Measurements from ENCODE around the gene PRKAG2.

The PRKAG2 gene

DNA sequence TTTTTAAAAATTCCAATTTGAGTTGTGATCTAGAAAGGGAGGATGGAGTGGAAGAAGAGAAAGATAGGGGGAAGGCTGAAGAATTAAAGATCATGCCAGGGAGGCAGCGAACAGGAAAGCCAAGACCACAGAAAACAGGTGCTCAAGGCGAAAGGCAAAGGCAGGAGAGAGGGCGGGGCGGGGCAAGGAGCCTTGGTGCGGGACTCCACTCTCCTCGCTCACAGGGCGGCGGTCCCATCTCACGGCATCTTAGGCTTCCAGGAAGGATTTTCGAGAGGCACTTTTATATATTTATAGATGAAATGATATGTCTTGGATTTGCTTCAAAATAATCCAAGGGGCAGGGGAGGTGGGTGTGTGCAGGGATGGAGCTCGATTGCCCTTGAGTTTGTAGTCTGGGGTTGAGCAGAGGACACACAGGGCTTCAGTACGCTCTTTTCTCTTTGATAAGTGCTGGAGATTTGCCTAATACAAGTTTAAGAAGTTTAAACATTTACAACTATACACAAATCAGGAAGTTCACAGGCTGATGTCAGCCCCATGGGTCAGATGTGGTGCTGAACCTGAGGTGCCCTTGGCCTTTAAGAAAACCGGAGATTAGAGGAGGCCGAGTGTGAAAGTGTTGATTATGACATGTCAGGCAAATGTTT, 161.1 kb downstream of the PRKAG2 start:
- H3K27ac Mint-ChIP-seq: no peak overlapping the region
- H3K36me3 Mint-ChIP-seq: no peaks in the 10 kb centered on the region
- no peak for DNase-seq (ENCODE audit: low spot score in 2 of 2)
- H3K9me3 Mint-ChIP-seq: no peaks in the 10 kb centered on the region
- H3K4me3 Mint-ChIP-seq: no peak overlapping the region
- peaks cover 17% of the 10 kb centered on the region for H3K4me1 Mint-ChIP-seq
- no peak for ATAC-seq

DNA sequence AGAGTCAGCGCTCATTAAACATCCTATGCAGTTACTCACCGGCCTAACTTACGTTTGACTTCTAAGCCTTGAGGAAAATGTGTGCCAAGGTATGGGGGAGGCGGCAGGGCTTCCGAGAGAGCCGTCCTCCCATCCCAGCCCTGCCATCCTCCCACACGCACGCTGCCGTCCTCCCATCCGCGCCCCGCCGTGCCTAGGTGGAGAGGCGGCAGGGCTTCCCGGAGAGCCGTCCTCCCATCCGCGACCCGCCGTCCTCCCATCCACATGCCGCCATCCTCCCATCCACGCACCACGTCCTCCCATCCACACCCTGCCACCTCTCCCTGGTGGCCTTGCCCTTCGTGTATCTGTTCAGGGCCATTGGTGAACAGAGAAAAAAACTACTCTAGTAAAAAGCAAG, 162.7 kb downstream of the PRKAG2 start:
- H3K36me3 Mint-ChIP-seq: no peaks in the 10 kb centered on the region
- H3K4me3 Mint-ChIP-seq: no peak overlapping the region
- H3K9me3 Mint-ChIP-seq: no peaks in the 10 kb centered on the region
- peaks cover 15% of the 10 kb centered on the region for H3K4me1 Mint-ChIP-seq
- no peak overlapping the region for H3K27ac Mint-ChIP-seq
- DNase-seq (ENCODE audit: low spot score in 2 of 2) (no peak), ATAC-seq (no peak)

DNA sequence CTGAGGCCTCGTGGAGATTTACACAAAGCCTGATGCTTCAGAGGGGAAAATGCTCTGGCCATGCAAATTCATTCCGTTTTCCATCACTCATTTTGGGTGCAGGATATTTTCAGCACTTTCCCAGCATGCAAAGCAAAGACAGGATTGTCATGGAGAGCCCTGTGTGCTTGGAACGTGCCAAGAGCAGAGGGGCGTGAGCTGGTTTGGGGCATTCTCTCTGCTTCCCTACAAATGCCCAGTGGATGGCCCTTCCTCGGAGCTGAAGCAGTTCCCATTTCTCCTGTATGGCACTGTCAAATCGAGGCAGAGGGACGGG, 164.1 kb downstream of the PRKAG2 start:
- ATAC-seq: no peak
- DNase-seq (ENCODE audit: low spot score in 2 of 2): no peak
- H3K36me3 Mint-ChIP-seq: no peaks in the 10 kb centered on the region
- H3K9me3 Mint-ChIP-seq: no peaks in the 10 kb centered on the region
- no peak overlapping the region for H3K27ac Mint-ChIP-seq
- H3K4me3 Mint-ChIP-seq: no peak overlapping the region
- peaks cover 15% of the 10 kb centered on the region for H3K4me1 Mint-ChIP-seq

DNA sequence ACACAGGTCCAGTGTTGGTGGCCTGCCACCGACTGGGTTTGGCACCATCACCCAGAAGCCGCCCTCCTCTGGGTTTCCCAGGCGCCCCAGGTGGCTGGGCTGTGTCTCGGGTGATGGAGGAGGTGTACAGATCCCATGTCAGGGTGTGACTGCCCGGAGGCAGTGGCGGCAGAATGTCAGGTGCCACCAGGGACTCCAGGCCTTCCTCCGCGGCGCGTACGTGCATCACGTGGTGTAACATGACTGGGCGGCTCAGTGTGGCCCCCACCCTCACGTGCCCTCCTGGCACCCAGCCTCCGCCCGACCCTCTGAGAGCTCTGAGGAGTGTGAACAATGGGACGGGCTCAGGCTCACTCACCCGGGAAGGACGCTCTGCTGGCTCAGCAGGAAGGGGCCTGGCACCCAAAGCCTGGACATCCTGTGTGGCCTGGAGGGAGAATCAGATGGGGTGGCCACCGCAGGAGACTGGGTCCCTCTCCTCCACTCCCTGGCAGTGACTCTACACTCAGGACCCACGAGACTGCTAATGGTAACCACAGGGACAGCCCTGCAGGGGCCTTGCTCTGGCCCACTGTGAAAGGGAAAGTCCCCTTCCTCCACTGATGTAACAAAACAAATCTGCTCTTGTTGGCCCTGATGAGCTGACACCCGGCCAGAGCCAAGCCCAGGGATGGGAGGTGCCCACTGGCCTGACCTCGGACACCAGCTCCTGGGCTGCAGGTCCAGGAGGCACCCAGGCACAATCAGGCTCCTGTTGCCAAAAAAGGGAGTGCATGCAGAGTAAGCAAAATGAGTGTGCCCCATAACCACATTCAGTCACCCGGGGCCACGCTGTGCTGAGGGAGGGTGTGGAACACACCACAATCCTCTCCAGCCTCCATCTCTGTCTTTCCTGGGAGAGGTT, 164.8 kb downstream of the PRKAG2 start:
- H3K27ac Mint-ChIP-seq: no peak overlapping the region
- DNase-seq (ENCODE audit: low spot score in 2 of 2) (no peak), ATAC-seq (peak; percentile 61)
- no peaks in the 10 kb centered on the region for H3K36me3 Mint-ChIP-seq
- no peaks in the 10 kb centered on the region for H3K9me3 Mint-ChIP-seq
- H3K4me3 Mint-ChIP-seq: no peak overlapping the region
- peaks cover 15% of the 10 kb centered on the region for H3K4me1 Mint-ChIP-seq

DNA sequence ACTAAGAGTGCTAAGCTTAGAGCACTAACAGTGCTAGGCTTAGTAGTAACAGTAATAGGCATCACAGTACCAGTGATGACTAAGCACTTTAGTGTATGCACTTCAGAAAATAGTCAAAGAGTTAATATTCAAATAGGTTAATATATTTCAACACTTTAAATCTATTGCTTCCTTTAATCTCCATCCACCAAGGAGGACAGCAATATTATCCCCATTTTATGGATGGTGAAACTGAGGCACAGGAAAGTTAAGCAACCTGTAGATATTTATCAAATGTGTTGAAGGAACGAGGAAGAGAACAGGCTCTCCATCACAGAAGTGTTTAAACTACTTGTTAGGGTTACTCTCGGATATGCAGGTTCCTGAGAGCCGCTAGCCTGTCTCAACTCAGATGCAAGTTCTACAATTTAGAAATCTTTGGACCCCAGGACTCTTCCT, 165.5 kb downstream of the PRKAG2 start:
- H3K4me3 Mint-ChIP-seq: no peak overlapping the region
- H3K27ac Mint-ChIP-seq: no peak overlapping the region
- H3K4me1 Mint-ChIP-seq: peaks cover 15% of the 10 kb centered on the region
- no peaks in the 10 kb centered on the region for H3K9me3 Mint-ChIP-seq
- ATAC-seq: no peak
- DNase-seq (ENCODE audit: low spot score in 2 of 2): no peak
- no peaks in the 10 kb centered on the region for H3K36me3 Mint-ChIP-seq

DNA sequence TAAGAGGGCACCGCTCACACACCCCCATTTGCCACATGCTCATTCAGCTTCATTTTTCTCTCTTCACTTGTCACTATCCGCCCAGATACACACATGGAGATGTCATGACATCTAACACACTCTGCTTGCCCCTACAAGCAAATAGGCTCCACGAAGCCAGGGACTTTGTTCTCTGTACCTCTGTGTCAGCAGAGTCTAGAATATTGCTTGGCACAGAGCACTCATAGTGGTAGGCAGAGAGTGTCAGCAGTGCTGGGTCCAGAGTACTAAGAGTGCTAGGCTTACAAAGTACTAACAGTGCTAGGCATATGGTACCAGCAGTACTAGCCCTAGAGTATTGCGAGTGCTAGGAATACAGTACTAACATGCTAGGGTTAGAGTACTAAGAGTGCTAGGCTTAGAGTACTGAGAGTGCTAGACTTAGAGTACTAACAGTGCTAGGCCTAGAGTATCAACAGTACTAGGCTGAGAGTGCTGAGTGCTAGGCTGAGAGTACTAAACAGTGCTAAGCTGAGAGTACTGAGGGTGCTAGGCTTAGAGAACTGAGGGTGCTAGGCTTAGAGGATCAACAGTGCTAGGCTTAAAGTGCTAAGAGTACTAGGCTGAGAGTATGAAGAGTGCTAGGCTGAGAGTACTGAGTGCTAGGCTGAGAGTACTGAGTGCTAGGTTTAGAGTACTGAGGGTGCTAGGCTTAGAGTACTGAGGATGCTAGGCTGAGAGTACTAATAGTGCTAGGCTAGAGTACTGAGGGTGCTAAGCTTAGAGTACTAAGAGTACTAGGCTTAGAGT, 166.1 kb downstream of the PRKAG2 start:
- DNase-seq (ENCODE audit: low spot score in 2 of 2) (no peak), ATAC-seq (no peak)
- Mint-ChIP-seq H3K4me3 (no peak overlapping the region), H3K4me1 (peaks cover 16% of the 10 kb centered on the region), H3K27ac (no peak overlapping the region), H3K9me3 (no peaks in the 10 kb centered on the region), H3K36me3 (no peaks in the 10 kb centered on the region)

DNA sequence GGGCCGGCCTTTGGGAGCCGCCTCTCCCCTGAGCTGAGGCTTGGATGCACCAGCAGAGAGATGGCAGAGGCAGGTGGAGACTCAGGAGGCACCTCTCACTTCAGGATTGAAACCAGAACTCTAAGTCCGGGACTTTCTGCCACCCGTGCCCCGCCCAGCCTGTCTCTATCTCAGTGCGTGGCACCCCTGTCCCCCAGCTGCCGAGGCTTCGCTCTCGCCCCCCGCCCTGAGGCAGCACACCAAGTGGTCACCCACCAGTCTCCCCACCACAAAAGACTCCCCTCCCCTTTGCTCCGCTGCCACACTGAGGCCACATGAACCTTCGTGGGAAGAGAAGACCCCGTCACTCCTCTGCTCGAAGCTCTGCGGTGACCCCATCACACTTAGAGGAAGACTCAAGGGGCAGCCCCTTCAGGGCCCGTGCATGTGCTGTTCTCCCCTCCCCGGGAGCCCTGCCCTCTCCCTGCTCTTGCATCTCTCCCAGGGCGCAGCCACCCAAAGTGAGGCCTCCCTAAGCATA, 166.7 kb downstream of the PRKAG2 start:
- H3K4me1 Mint-ChIP-seq: peaks cover 20% of the 10 kb centered on the region
- no peak overlapping the region for H3K4me3 Mint-ChIP-seq
- no peak for DNase-seq (ENCODE audit: low spot score in 2 of 2)
- H3K9me3 Mint-ChIP-seq: no peaks in the 10 kb centered on the region
- no peak overlapping the region for H3K27ac Mint-ChIP-seq
- no peak for ATAC-seq
- H3K36me3 Mint-ChIP-seq: no peaks in the 10 kb centered on the region

GRCh38 chr7:151709141-151710038, 167.5 kb downstream of the PRKAG2 start:
- H3K36me3 Mint-ChIP-seq: no peaks in the 10 kb centered on the region
- no peak overlapping the region for H3K27ac Mint-ChIP-seq
- H3K4me1 Mint-ChIP-seq: peaks cover 20% of the 10 kb centered on the region
- no peaks in the 10 kb centered on the region for H3K9me3 Mint-ChIP-seq
- no peak for DNase-seq (ENCODE audit: low spot score in 2 of 2)
- H3K4me3 Mint-ChIP-seq: no peak overlapping the region
- no peak for ATAC-seq

GRCh38 chr7:151708610-151709009, 168.3 kb downstream of the PRKAG2 start:
- ATAC-seq (no peak), DNase-seq (ENCODE audit: low spot score in 2 of 2) (no peak)
- H3K36me3 Mint-ChIP-seq: no peaks in the 10 kb centered on the region
- peaks cover 20% of the 10 kb centered on the region for H3K4me1 Mint-ChIP-seq
- H3K9me3 Mint-ChIP-seq: no peaks in the 10 kb centered on the region
- no peak overlapping the region for H3K4me3 Mint-ChIP-seq
- H3K27ac Mint-ChIP-seq: no peak overlapping the region

DNA sequence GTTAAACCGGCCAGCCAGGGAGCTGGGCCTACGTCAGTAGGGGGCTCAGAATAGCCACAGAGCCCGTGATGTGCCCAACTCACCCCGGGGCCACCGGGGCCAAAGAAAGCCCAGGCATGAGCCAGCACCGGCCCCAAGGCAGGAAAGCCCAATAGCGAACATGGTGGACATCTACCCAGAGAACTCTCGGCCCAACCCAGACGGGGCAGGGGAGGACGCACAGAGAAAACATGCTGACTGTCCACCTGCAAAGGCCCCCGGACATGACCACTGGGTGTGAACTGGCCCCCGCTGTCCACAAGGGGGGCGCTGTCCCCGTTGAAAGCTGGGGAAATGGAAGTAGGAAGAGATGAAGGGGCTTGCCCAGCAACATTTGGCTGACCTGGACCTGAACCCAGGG, 169.2 kb downstream of the PRKAG2 start:
- DNase-seq (ENCODE audit: low spot score in 2 of 2) (no peak), ATAC-seq (no peak)
- Mint-ChIP-seq H3K4me1 (peaks cover 19% of the 10 kb centered on the region), H3K9me3 (no peaks in the 10 kb centered on the region), H3K4me3 (no peak overlapping the region), H3K27ac (no peak overlapping the region), H3K36me3 (no peaks in the 10 kb centered on the region)

DNA sequence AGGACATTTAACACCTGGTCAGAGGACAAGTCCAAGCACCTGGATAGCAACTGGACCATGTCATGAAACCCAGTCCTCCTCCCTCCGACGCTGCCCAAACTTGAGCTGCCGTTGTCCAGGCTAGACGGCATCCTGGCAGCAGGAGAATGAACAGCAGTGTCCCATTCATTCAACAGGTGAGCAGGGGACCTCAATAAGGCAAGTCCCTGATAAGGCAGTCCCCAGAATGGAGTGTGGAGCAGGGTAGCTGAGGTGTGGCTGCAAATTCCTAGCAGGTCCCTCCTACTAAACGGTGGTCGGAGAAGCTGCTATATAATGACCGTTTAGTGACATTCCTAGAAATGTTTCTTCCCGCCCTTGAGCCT, 169.8 kb downstream of the PRKAG2 start:
- H3K4me1 Mint-ChIP-seq: peaks cover 13% of the 10 kb centered on the region
- no peaks in the 10 kb centered on the region for H3K9me3 Mint-ChIP-seq
- H3K36me3 Mint-ChIP-seq: no peaks in the 10 kb centered on the region
- H3K4me3 Mint-ChIP-seq: no peak overlapping the region
- ATAC-seq (no peak), DNase-seq (ENCODE audit: low spot score in 2 of 2) (no peak)
- no peak overlapping the region for H3K27ac Mint-ChIP-seq

GRCh38 chr7:151706277-151707104, 170.4 kb downstream of the PRKAG2 start:
- H3K36me3 Mint-ChIP-seq: no peaks in the 10 kb centered on the region
- no peak for DNase-seq (ENCODE audit: low spot score in 2 of 2)

DNA sequence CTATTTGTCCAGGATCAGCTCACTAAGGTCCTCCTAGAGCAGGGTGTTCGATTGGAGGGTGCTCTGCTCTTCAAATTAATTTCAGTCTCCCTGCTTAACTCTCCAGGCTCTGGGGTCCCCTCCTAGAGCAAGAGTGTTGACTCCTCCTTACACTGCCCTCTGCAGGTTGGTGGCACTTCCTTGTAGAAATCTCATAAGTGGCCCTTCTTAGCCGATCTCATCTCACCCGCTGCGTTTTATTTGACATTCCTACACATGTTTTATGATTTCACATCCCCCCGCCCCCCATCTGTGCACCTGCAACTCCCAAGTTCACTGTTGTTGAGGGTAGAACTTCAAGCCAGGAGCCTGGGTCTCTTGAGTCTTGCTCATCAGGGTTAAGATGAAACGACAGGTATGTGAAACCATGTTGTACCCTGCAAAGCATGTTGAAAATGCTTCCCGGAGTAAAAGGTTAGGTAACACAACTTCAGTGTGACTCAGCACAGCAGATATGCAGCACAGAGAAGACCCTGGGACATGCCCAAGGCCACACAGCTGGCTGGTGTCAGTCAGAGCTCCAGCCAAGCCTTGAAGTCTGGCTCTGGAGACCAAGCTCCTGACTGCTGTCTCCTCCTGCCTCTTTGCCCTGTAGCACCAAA, 171.2 kb downstream of the PRKAG2 start:
- Mint-ChIP-seq H3K27ac (peak overlapping the region; percentile 68), H3K4me1 (peaks cover 10% of the 10 kb centered on the region), H3K9me3 (no peaks in the 10 kb centered on the region), H3K4me3 (no peak overlapping the region), H3K36me3 (no peaks in the 10 kb centered on the region)
- peak in 1 of 2 donors; percentile 52 for DNase-seq (ENCODE audit: low spot score in 2 of 2)
- ATAC-seq: no peak

More at GRCh38 chr7:151706277-151707104, 170.4 kb downstream of the PRKAG2 start:
- Mint-ChIP-seq H3K27ac (no peak overlapping the region), H3K9me3 (no peaks in the 10 kb centered on the region), H3K4me1 (peaks cover 10% of the 10 kb centered on the region), H3K4me3 (no peak overlapping the region)
- ATAC-seq: no peak

All from stimulated activated effector memory CD8-positive, alpha-beta T cell treated with anti-CD3 and anti-CD28 coated beads, Interleukin-12 subunit alpha, Interleukin-12 subunit beta, amount 100 ng/mL, for 72 hours (primary cell).